HK-2 (cell line): ENCODE measurements around the gene DCLK1.

Source experiments
- DNase-seq: peaks from one replicate; pipeline ENCODE4 v3.0.0-alpha.2; 2018; ENCODE audit not compliant: unreplicated experiment

The DCLK1 gene

DNA sequence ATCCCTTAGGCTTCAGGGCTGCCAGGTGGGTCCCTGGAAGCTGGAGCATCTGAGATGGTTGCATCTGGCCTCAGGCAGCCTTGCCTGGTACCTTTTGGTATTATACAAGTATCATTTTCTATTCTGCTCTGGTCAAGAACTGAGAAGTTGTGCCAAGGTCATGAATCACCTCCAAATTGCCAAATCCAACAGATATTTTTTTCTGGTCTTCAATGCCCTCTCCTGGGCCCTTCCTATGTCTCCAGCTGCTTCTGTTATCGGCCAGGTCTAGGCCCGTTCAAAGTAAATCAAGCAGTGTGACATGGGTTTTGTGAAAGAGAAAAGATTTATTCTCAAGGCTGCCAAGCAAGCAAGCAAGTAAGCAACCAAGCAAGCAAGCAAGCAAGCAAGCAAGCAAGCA lies 383.6 kb downstream of the DCLK1 start:
- DNase-seq: no peak

DNA sequence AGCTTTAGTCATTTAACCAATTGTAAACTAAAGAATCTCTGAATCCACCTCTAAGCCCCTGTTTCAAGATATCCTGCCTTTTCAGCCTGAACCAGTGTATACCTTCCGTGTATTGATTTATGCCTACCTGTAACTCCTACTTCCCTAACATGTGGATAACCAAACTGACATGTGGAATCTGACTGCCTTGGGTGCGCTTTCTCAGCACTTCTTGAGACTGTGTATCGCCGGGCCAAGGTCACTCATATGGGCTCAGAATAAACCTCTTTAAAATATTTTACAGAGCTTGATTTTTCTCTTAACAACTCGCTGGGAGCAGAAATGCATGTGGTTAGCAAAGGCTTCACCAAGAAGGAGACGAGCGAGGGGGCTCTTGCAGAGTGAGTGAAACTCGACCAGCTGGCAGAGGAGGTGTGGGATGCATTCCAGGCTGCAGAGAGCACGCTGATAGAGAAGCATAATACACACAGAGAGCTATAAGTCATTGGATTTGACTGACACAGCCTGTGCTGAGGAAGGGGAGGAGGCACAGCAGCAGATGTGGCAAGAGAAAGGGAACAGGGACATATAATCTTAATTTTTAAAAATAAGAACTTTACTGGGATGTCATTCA lies 386.5 kb downstream of the DCLK1 start:
- DNase-seq: no peak

DNA sequence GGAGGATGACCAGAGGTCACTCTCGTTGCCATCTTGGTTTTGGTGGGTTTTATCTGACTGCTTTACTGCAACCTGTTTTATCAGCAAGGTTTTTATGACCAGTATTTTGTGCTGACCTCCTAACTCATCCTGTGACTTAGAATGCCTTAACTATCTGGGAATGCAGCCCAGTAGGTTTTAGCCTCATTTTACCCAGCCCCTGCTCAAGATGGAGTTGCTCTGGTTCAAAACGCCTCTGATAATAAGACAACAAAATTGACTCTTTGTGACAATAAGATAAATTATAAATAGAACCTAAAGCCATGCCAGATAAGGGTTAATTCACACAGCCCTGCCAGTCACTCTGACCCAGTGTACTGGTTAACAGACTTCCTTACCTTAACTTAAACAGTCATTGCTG lies 387.0 kb downstream of the DCLK1 start:
- no peak for DNase-seq

DNA sequence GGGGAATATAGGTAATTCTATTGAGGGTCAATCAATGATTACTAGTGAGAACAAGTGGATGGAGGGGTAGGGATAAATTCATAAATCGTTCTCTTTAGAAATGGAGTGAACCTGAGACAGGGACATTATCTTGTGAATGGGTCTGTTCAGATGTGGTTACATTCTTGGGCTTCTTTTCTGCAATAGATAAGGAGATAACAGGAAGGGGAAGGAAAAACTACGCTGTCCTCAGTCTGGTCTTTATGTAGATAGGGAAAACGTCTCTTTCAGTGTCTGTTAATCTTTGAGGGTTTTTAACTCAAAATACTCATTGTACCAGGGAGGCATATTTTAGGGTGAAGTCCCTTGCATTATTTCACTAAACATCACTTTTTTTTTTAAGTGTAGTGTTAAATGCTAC lies 388.0 kb downstream of the DCLK1 start:
- DNase-seq: no peak

DNA sequence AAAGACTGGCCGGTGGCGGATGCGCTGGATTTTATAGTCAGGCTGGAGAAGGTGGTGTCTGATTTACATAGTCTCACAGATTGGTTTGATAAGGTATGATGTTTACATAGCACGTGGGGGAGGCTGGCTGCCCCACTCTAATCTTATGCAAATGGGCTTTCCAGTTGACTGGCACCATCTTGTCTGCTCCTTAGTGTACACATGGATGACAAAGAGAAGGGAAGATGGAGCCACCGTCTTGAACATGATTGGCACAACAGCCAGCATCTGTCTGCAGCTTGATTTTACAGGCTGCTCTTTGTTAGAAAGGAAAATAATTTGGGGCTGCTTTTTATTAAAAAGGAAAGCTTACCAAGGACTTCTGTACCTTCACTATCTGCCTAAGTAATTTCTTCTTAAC lies 389.5 kb downstream of the DCLK1 start:
- DNase-seq: no peak

DNA sequence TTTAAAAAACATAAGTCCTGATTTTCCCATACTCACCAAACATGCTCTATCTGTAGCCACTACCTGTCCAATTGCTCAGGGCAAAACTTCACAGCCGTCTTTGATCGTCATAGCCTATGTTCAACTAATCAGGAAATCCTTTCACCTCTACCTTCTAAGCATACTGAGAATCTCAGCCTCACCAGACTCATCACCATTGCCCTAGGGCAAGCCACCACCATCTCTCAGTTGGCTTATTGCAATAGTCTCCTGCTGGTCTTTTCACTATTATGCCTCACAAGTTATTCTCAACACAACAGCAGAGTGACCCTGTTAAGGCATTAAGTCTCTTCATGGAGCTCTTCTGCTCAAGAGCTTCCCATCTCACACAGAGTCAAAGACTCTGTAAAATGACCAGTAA lies 394.3 kb downstream of the DCLK1 start:
- no peak for DNase-seq

DNA sequence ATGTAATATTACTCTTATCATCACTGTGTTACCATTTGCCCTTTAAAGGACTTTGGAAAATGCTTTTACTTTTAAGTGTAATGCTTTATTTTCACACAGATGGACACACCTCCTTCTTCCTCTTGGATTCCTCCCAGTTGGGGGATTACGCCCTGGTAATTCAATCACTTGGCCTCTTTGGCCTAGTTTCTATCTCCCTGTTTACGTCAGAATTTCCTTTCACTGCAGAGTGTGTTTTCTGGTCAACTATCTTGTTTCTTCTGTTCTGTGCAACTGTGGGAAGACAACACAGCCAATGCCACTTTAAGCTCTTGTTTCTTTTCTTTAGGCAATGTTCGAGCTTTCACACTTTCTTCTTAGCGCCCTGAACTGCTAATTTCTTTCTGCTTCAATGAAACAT lies 397.4 kb downstream of the DCLK1 start:
- DNase-seq: no peak

DNA sequence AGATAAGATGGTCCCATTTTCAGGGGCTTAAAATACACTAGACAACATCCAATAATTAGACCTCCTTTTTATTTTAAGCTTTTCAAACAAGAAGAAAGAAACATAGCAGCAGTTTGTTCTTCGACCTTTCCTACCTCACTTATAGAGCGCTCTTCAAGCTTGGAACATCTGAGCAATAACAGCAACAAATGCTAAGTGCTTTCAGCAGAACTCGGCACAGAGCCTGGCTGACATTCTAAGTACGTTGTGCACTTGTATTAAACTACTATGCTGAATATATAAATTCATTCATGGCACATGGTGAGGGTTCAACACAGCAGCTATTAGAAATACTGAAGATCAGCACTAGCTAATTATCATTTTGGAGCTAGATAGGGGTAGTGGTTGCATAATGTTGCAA lies 398.6 kb downstream of the DCLK1 start:
- DNase-seq: no peak

DNA sequence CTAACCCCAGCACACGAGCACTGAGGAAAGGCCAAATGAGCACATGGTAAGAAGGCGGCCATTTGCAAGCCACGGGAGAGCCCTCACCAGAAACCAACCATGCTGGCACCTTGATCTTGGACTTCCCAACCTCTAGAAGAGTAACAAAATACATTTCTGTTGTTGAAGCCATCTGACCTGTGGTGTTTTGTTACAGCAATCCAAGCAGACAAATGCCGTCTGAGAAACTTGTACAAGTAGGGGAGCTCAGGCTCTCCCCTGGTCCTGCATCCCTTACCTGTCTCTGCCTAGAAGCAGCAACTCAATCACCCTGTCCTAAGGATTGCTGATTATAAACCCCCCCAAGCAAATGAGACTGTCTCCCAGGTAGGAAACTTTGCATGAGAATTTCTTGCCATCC lies 399.7 kb downstream of the DCLK1 start:
- DNase-seq: no peak

DNA sequence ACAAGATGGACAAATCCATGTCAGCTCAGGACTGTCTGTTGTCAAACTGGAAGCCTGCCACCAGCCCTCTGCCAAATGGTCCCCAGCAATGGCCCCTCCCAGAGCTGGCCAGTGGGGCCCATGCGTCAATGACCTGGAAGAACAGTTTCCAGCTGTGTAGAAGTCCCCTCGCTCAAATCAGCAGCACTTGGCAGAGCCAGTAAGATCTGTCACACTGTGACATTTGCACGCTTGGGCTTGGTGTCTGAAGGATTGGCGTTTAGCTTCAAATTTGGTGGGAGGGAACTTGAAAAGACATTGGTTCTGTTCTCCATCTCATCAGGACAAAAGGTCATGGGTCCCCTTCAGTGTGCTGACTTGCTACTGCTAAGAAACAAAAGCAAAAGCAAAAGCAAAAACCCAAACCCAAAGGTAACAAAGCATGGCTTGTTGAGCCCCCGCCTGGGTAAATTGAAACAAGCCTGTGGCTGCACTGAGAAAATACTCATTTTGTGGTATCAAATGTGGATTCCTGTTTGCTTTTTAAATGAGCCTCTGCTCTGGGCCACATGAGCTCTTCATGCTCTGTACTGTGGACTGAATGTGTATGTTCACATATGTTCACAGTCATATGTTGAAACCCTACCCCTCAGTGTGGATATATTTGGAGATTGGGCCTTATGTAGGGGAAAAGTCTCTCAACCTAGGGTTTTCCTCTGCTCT lies 401.1 kb downstream of the DCLK1 start:
- DNase-seq: no peak

DNA sequence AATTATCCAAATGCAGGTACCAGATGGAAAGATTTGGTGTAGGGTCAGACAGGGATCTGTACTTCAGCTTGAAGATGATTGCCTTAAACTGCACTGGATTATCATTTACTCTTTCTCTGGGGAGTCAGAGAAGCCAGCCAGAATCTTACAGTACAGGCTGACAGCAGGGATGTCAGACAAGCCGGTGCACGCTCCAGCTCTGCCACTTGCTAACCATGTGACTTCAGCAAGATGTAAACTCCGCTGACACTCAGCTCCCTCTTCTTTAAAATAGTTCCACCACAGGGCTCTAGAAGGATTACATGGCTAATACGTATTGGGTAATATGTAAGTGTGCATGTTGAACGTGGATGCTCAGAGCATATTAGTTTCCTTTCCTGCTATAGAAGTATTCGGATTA lies 403.3 kb downstream of the DCLK1 start:
- DNase-seq: no peak

DNA sequence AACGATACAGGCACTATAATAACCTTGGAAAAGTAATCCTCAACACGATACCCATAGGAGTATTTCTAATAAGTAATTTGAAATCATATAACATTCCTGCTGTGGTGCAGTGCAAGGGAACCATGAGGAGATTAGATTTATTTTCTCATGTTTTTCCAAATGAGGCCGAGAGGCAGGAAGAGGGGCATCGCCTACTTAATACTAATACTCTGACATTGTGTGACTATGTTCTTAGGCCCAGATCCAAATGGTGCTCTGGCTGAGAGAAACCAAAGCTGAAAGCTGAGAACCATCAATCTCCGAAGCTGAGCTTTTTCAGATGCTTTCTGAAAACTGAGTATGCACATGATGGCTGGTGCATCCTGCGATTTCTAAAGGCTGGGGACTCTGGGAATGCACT lies 406.7 kb downstream of the DCLK1 start:
- DNase-seq: no peak

DNA sequence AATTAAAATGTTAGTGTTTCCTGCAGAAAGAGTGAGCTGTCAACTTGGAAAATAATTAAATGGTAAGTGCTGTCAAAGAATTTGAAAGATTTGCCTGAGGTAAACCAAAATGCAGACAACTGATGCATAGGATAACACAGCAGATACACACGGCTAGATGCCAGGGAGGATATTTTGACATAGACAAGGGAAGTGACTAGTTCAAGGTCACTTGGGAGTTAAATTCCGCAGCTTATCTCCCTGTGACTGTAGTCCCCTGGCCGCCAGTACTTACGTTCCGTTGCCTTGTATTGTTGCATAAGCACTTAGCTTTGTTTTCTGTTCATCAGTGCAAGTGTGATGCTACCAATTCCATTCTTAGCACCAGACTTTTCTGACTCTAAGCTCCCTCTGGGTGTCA lies 407.4 kb downstream of the DCLK1 start:
- DNase-seq: no peak

DNA sequence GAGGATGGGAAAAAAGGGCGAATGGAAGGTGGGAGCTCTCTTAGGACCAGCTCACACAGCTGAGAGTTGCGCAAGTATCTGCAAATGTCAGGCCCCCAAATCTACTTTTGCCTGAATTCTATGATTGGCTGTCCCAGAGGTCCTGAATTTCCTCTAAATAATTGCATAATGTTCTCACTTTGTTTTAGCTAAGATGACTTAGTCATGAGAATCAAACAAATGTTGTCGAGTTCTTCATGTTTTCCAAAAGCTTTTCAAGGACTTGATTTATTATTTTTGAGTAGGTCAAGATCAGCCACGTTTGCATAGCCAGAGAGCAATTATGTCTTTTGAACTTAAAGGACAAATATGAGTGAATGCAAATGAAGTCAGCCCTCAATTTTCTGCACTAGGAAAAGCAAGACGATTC lies 408.1 kb downstream of the DCLK1 start:
- DNase-seq: no peak

DNA sequence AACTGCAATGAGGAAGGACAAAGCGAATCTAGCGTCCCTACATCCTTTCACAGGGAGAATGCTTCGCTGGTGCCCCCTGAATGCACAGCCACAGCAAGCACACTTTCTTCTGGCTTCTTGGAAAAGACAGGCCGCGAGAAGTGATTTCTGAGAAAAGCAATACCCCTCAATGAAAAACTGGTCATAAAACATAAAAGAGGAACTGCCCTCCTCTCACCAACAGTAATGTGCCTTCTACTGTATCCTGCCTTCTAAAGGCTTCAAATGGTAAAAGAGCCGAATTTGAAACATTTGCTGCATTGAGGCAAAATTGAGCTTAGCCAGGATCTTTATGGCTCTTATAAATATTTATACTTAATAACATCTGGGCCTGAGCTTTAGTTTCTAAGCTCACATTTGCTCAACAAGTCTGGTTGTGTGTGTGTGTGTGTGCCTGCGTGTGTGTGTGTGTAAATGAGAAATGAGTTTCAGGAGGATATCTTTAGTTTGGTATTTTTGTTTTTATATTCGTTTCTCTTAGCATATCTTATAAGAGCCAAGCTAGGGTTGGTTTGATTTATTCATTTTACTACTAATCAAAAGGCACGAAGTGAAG lies 408.6 kb downstream of the DCLK1 start:
- no peak for DNase-seq

DNA sequence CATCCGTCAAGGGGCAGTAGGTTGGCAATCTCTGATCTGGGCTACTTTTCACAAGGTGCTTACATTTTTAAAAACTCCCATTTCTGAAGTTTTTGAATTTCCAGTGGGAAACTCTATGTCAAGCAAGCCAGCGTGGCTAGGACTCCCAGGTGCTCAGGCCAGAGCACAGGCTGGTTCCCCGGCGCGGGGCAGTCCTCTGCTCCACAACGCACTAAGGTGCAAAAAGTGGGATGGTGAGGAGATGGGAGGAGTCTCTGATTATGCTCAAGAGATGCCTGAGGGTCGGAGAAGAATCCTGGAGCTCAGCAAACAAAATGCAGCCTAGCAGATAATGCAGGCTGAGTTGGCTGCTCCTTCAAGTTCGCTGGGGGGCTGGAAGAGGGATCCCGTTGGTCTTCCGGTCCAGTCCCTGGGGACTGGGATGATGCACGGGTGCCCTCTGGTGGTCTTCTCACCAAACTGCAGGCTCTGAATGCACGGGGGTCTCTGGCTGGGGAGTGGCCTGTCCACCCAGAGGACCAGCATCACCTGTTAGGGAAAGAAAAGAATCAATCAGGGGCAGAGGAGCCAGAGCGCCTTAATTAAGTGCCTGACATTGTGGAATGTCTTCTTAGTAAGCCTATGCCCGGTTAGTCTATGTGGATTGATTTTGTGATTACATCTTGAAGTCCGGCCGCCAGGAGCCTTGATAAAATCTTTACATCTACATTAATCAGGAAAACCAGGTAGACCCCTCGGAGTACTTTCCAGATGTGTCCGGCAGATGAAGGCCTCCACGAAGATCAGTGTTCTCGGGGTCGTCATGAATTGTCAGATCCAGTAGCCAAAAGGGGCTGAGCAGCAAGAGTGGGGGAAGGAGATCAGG lies 410.3 kb downstream of the DCLK1 start:
- DNase-seq: peak; percentile 47

DNA sequence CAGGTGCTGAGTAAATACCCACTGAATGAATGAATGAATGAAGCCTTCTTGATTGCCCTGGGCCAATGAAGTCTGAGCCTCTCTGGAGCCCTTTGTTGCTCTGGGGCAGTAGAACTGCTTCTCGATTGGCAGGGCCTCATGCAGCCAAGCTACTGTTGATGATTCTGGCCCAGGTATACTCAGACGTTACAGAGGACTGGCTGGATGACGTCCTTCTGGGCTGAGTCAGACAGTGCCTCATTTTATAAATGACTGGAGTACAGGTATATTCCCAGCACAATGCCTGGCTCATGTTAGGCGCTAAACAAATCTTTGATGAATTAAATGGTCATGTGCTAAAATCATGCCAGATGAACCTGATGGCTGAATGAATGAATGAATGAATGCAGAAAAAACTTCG lies 410.9 kb downstream of the DCLK1 start:
- no peak for DNase-seq
